HepG2 (cell line): Measurements from ENCODE around the gene IGF2BP3. TPM values are rescaled to one million over a fixed set of nuclear protein-coding genes. Genes with fewer than 3 reads are reported as not detected.

Source experiments
- ATAC-seq: fragments of 200-7000 bp; cut with Tn5 transposase; 3 replicates; pipeline ENCODE4 v1.9.1; 2020; ENCODE audit warnings: mild to moderate bottlenecking, moderate library complexity
- BruUV-seq: library from RNA; stranded (reverse); fragments of 400-500 nt; replicated peaks from 2 replicates; lab custom pipeline; 2021; lab: Mats Ljungman, UMichigan
- CTCF ChIA-PET: fragments of 300-600 bp; formaldehyde crosslinking; extraction: SDS; loops from one replicate; lab custom pipeline; 2021; ENCODE audit warnings: low total read pairs, inconsistent platforms, low intra/inter-chr PET ratio; lab: Yijun Ruan, JAX
- POLR2A ChIA-PET: fragments of 350-600 bp; sonication (Branson Sonifier 250); formaldehyde crosslinking; loops from one replicate; lab custom pipeline; 2020; ENCODE audit warnings: antibody characterized with exemption, inconsistent platforms; lab: Yijun Ruan, JAX
- DNase-seq: peaks from one replicate; pipeline ENCODE4 v3.0.0-alpha.2; 2015; ENCODE audit warnings: low spot score
- FAIRE-seq: peaks from 3 replicates; lab custom pipeline; 2011; peaks lifted over from hg19 to GRCh38; lab: Jason Lieb, UNC
- H2AFZ ChIP-seq: one replicate; pipeline ENCODE4 v1.6.1; 2011; ENCODE audit warnings: low read length, inconsistent platforms
- H3K27ac ChIP-seq: fragments of 300-600 bp; 3 replicates; pipeline ENCODE4 v1.8.0; 2011; ENCODE audit warnings: mixed run types, mild to moderate bottlenecking, mixed read lengths, low read length, inconsistent platforms; ENCODE audit not compliant: insufficient read depth; ENCODE audit errors: extremely low read length
- H3K27me3 ChIP-seq, 2 experiments: fragments of 200-600 bp in 1 of 2; 2 replicates in 1 of 2; 3 replicates in 1 of 2; pipeline versions ENCODE4 v1.6.0 to v1.8.0; 2011; ENCODE audit warnings: low read length in 2 of 2, mild to moderate bottlenecking in 2 of 2, moderate library complexity in 2 of 2, inconsistent platforms in 1 of 2; ENCODE audit not compliant: insufficient read depth in 2 of 2, control insufficient read depth in 1 of 2
- H3K36me3 ChIP-seq, 2 experiments: fragments of 200-600 bp in 1 of 2; replicated peaks in 1 of 2; 2 replicates in 1 of 2; 3 replicates in 1 of 2; pipeline versions ENCODE4 v1.5.1 to v1.8.0; 2011; ENCODE audit warnings: low read length in 2 of 2, inconsistent platforms in 1 of 2; ENCODE audit not compliant: insufficient read depth in 2 of 2, control insufficient read depth in 1 of 2
- H3K4me1 ChIP-seq: 2 replicates; pipeline ENCODE4 v1.5.1; 2012; ENCODE audit warnings: low read length, inconsistent platforms; ENCODE audit not compliant: insufficient read depth
- H3K4me2 ChIP-seq: 2 replicates; pipeline ENCODE4 v1.6.0; 2011; ENCODE audit warnings: low read depth, low read length, inconsistent platforms
- H3K4me3 ChIP-seq, 3 experiments: fragments of 200-600 bp in 1 of 3; sonication (generic), shearing (Covaris generic) in 1 of 3; replicated peaks in 1 of 3; 2 replicates each; pipeline ENCODE4 v1.5.1; 2011 to 2016; ENCODE audit warnings: low read length in 3 of 3, inconsistent platforms in 2 of 3, low read depth in 2 of 3, mild to moderate bottlenecking in 2 of 3, control low read depth in 1 of 3, mixed read lengths in 1 of 3; ENCODE audit not compliant: insufficient read depth in 1 of 3
- H3K79me2 ChIP-seq: one replicate; pipeline ENCODE4 v1.6.1; 2011; ENCODE audit warnings: low read length, inconsistent platforms; ENCODE audit not compliant: insufficient read depth
- H3K9ac ChIP-seq: 2 replicates; pipeline ENCODE4 v1.6.0; 2011; ENCODE audit warnings: mild to moderate bottlenecking, low read depth, low read length, inconsistent platforms; ENCODE audit not compliant: insufficient read depth
- H3K9me3 ChIP-seq: 2 replicates; pipeline ENCODE4 v1.5.1; 2012; ENCODE audit warnings: mild to moderate bottlenecking, low read length
- H4K20me1 ChIP-seq: 2 replicates; pipeline ENCODE4 v1.6.0; 2011; ENCODE audit warnings: inconsistent platforms, mild to moderate bottlenecking, low read length, moderate library complexity; ENCODE audit not compliant: insufficient read depth
- ARNTL ChIP-seq: sonication (generic); formaldehyde crosslinking; IDR thresholded peaks from 2 replicates; pipeline ENCODE4 v1.4.0; 2020; ENCODE audit warnings: mild to moderate bottlenecking, missing genetic modification reagents
- CERS6 ChIP-seq: sonication (generic); formaldehyde crosslinking; IDR thresholded peaks from 2 replicates; pipeline ENCODE4 v1.5.0; 2020; ENCODE audit warnings: missing genetic modification reagents
- ETS1 ChIP-seq: sonication (generic); formaldehyde crosslinking; IDR thresholded peaks from 2 replicates; pipeline ENCODE4 v1.4.0; 2020; ENCODE audit warnings: missing genetic modification reagents
- ETV6 ChIP-seq: sonication (generic); formaldehyde crosslinking; conservative IDR thresholded peaks from 2 replicates; pipeline ENCODE4 v1.4.0; 2020; ENCODE audit warnings: missing genetic modification reagents
- EZH2 ChIP-seq: conservative IDR thresholded peaks from 2 replicates; pipeline ENCODE4 v1.6.1; 2012; ENCODE audit warnings: mild to moderate bottlenecking, low read depth, low read length, moderate library complexity
- FOXO4 ChIP-seq: sonication (generic); formaldehyde crosslinking; conservative IDR thresholded peaks from 2 replicates; pipeline ENCODE4 v1.8.1; 2023; ENCODE audit warnings: missing genetic modification reagents
- HNF1B ChIP-seq: sonication (generic); formaldehyde crosslinking; IDR thresholded peaks from 2 replicates; pipeline ENCODE4 v1.5.1; 2020; ENCODE audit warnings: mild to moderate bottlenecking, moderate library complexity, missing genetic modification reagents
- POGZ ChIP-seq: sonication (generic); formaldehyde crosslinking; IDR thresholded peaks from 2 replicates; pipeline ENCODE4 v1.4.0; 2020; ENCODE audit warnings: mild to moderate bottlenecking, missing genetic modification reagents
- U2AF1 ChIP-seq: fragments of 200-400 bp; formaldehyde crosslinking; optimal IDR thresholded peaks from 2 replicates; pipeline ENCODE3; 2017; ENCODE audit warnings: mild to moderate bottlenecking, low read depth, low read length
- ZMYM3 ChIP-seq: sonication (generic); formaldehyde crosslinking; IDR thresholded peaks from 2 replicates; pipeline ENCODE4 v1.5.1; 2020; ENCODE audit warnings: mild to moderate bottlenecking, missing genetic modification reagents
- ZNF160 ChIP-seq: sonication (generic); formaldehyde crosslinking; IDR thresholded peaks from 2 replicates; pipeline ENCODE4 v1.8.0; 2022; ENCODE audit warnings: mild to moderate bottlenecking, inconsistent platforms, missing genetic modification reagents
- ZNF276 ChIP-seq: sonication (generic); formaldehyde crosslinking; IDR thresholded peaks from 2 replicates; pipeline ENCODE4 v1.4.0; 2020; ENCODE audit warnings: mild to moderate bottlenecking, low read depth, missing genetic modification reagents
- ZNF354B ChIP-seq: sonication (generic); formaldehyde crosslinking; IDR thresholded peaks from 2 replicates; pipeline ENCODE4 v1.8.0; 2022; ENCODE audit warnings: mild to moderate bottlenecking, missing genetic modification reagents
- ZNF430 ChIP-seq: sonication (generic); formaldehyde crosslinking; IDR thresholded peaks from 2 replicates; pipeline ENCODE4 v1.9.0; 2021; ENCODE audit warnings: mild to moderate bottlenecking, missing genetic modification reagents
- ZNF549 ChIP-seq: sonication (generic); formaldehyde crosslinking; IDR thresholded peaks from 2 replicates; pipeline ENCODE4 v1.5.0; 2020; ENCODE audit warnings: missing genetic modification reagents
- ZSCAN22 ChIP-seq: sonication (generic); formaldehyde crosslinking; IDR thresholded peaks from 2 replicates; pipeline ENCODE4 v1.4.0; 2020; ENCODE audit warnings: mild to moderate bottlenecking, missing genetic modification reagents
- WGBS: methylation state at CpG from one replicate; pipeline ENCODE4 v1.1.6; 2017; ENCODE audit warnings: low lambda C conversion rate; 5-methylcytosine and 5-hydroxymethylcytosine counted together
- in situ Hi-C: cut with HindIII; loops from 2 replicates; pipeline ENCODE4 v1.10.0; 2017; ENCODE audit warnings: low pct_unique_long_range_greater_than_20kb; ENCODE audit not compliant: extremely low pct_ligation_motif_present
- intact Hi-C: fragments of 100-400 bp; cut with micrococcal nuclease; formaldehyde crosslinking; loops from one replicate; pipeline ENCODE4 v1.10.0; 2022; ENCODE audit not compliant: unreplicated experiment
- polyA plus RNA-seq, 8 experiments: library from polyadenylated mRNA; depleted of rRNA in 3 of 8; stranded (reverse) in 7 of 8; unstranded in 1 of 8; fragments of >200 nt; fragmentation: Illumina TruSeq in 4 of 8; extraction: Trizol in 4 of 8; gene quantifications; 2 replicates each; pipeline versions ENCODE4 v1.2.1 to v1.2.3, GENCODE V29; 2011 to 2016; ENCODE audit warnings: low read depth in 4 of 8, missing spikeins in 1 of 8, mixed read lengths in 1 of 8; ENCODE audit not compliant: insufficient read depth in 1 of 8
- total RNA-seq, 5 experiments: library from RNA; depleted of rRNA; stranded (reverse); fragments of >200 nt; fragmentation: Illumina TruSeq; extraction: Trizol; gene quantifications; 2 replicates each; pipeline ENCODE4 v1.2.3, GENCODE V29; 2016; ENCODE audit warnings: low read depth in 1 of 5

The IGF2BP3 gene
- total and polyA plus RNA-seq, 2 of the 13 experiments (the other 11 are each of a cell fraction or from before 2014, with no cell fraction given): 37.7 to 39.5 TPM

- Histone ChIP-seq H3K79me2 (peaks cover 61% of the 10 kb centered on the region), H3K36me3 (no peaks in the 10 kb centered on the region), H3K9ac (peak overlapping the region; percentile 90), H3K27me3 (no peaks in the 10 kb centered on the region; a peak in 1 of 5 replicates), H4K20me1 (no peaks in the 10 kb centered on the region), H2AFZ (no peak overlapping the region), H3K4me3 (peak overlapping the region; percentile 86 to 93 (median 91)), H3K4me1 (peaks cover 25% of the 10 kb centered on the region), H3K27ac (peak overlapping the region; percentile 96), H3K4me2 (peak overlapping the region; percentile 94), H3K9me3 (no peaks in the 10 kb centered on the region)
- intact Hi-C loops: loop anchor here (1.0 to 10.0 kb wide), 5 partner anchors 57 to 462 kb away; partner anchors contain the start of genes HYCC1, NUP42 and TRA2A
- under 1% methylated on average over 22 of the region's 66 CpGs for WGBS
- BruUV-seq: no TSS peak
- ChIA-PET CTCF (no interaction called here), POLR2A (interaction anchor here (0.6 to 1.8 kb wide), 10 partner anchors 12 to 180 kb away, joined by 3 to 10 read pairs (median 4); partner anchors contain the start of genes MALSU1 and TRA2A)
- DNase-seq (peak; percentile 96), FAIRE-seq (peak; percentile 93), ATAC-seq (peak; percentile 80)
- in situ Hi-C loops: no loop called here
- TF ChIP-seq HNF1B (CRISPR knock-in tag): peak; percentile 78
- TF ChIP-seq ZNF276 (CRISPR knock-in tag): 0 out of 2 replicates have a peak, but pooled peaks have one; percentile 52
- peak; percentile 55 for TF ChIP-seq POGZ (CRISPR knock-in tag)
- peak; percentile 54 for TF ChIP-seq U2AF1
- TF ChIP-seq FOXO4: 0 out of 2 replicates have a peak, but pooled peaks have one; percentile 35
- no peak for TF ChIP-seq EZH2
- TF ChIP-seq ETV6 (CRISPR knock-in tag): peak; percentile 50; the same call in 1 of the 2 replicates
- TF ChIP-seq ZSCAN22 (CRISPR knock-in tag): no peak
- no peak for TF ChIP-seq ZMYM3
- TF ChIP-seq CERS6 (CRISPR knock-in tag): 0 out of 2 replicates have a peak, but pooled peaks have one; percentile 62
- TF ChIP-seq ARNTL (CRISPR knock-in tag): peak; percentile 58
- peak; percentile 71; the same call in 1 of the 2 replicates for TF ChIP-seq ETS1 (CRISPR knock-in tag)
- TF ChIP-seq ZNF354B: no peak
- peak; percentile 83; the same call in 1 of the 2 replicates for TF ChIP-seq ZNF430 (CRISPR knock-in tag)
- peak; percentile 37; the same call in 1 of the 2 replicates for TF ChIP-seq ZNF549 (CRISPR knock-in tag)
- no peak; the same call in none of the 2 replicates for TF ChIP-seq ZNF160
Observed at GRCh38 chr7:23474094-23474828, 4.0 kb upstream of the IGF2BP3 start.
